H9 (cell line): ENCODE results near the gene EVL. TPM values are rescaled to one million over a fixed set of nuclear protein-coding genes. Genes with fewer than 3 reads are reported as not detected.

Source experiments
- DNase-seq: peaks from one replicate; pipeline ENCODE4 v3.0.0-alpha.2; 2017
- H2AFZ ChIP-seq: one replicate; pipeline ENCODE4 v1.6.1; 2013; ENCODE audit warnings: mild to moderate bottlenecking, low read length, control low read depth, moderate library complexity
- H2AK5ac ChIP-seq: 2 replicates; pipeline ENCODE4 v1.6.1; 2013; ENCODE audit warnings: low read length, control low read depth, mixed read lengths; ENCODE audit not compliant: insufficient read length
- H2BK120ac ChIP-seq: one replicate; pipeline ENCODE4 v1.6.1; 2013; ENCODE audit warnings: low read depth, mild to moderate bottlenecking, low read length, control low read depth, inconsistent platforms; ENCODE audit not compliant: poor library complexity, severe bottlenecking
- H2BK12ac ChIP-seq: 2 replicates; pipeline ENCODE4 v1.6.1; 2013; ENCODE audit warnings: low read length, control low read depth, mixed read lengths, low read depth; ENCODE audit not compliant: insufficient read length
- H2BK15ac ChIP-seq: 2 replicates; pipeline ENCODE4 v1.6.1; 2013; ENCODE audit warnings: low read depth, low read length, control low read depth
- H2BK20ac ChIP-seq: one replicate; pipeline ENCODE4 v1.6.1; 2013; ENCODE audit warnings: low read depth, mild to moderate bottlenecking, low read length, control low read depth, inconsistent platforms; ENCODE audit not compliant: poor library complexity, severe bottlenecking
- H2BK5ac ChIP-seq: 2 replicates; pipeline ENCODE4 v1.6.1; 2013; ENCODE audit warnings: low read length, control low read depth, mixed read lengths; ENCODE audit not compliant: insufficient read length
- H3K14ac ChIP-seq: 2 replicates; pipeline ENCODE4 v1.6.1; 2013; ENCODE audit warnings: low read length, control low read depth; ENCODE audit not compliant: insufficient read depth
- H3K18ac ChIP-seq: 2 replicates; pipeline ENCODE4 v1.6.1; 2013; ENCODE audit warnings: low read depth, mild to moderate bottlenecking, mixed read lengths, low read length, control low read depth; ENCODE audit not compliant: insufficient read length
- H3K23ac ChIP-seq: 2 replicates; pipeline ENCODE4 v1.6.1; 2013; ENCODE audit warnings: low read length, control low read depth, mixed read lengths, low read depth; ENCODE audit not compliant: insufficient read length
- H3K23me2 ChIP-seq: 2 replicates; pipeline ENCODE4 v1.6.1; 2013; ENCODE audit warnings: low read depth, mild to moderate bottlenecking, mixed read lengths, low read length, control low read depth; ENCODE audit not compliant: insufficient read length, poor library complexity, severe bottlenecking
- H3K27ac ChIP-seq: 2 replicates; pipeline ENCODE4 v1.5.1; 2013; ENCODE audit warnings: low read length, control low read depth, mixed read lengths, low read depth; ENCODE audit not compliant: insufficient read length
- H3K27me3 ChIP-seq: 2 replicates; pipeline ENCODE4 v1.6.1; 2013; ENCODE audit warnings: low read length, control low read depth, inconsistent platforms; ENCODE audit not compliant: insufficient read depth
- H3K4ac ChIP-seq: 2 replicates; pipeline ENCODE4 v1.6.1; 2013; ENCODE audit warnings: low read depth, mild to moderate bottlenecking, control low read depth, inconsistent platforms, low read length, moderate library complexity
- H3K4me1 ChIP-seq: 2 replicates; pipeline ENCODE4 v1.6.1; 2013; ENCODE audit warnings: low read length, control low read depth, inconsistent platforms; ENCODE audit not compliant: insufficient read depth
- H3K4me2 ChIP-seq: 2 replicates; pipeline ENCODE4 v1.6.1; 2013; ENCODE audit warnings: low read length, control low read depth, mixed read lengths; ENCODE audit not compliant: insufficient read length, insufficient read depth
- H3K56ac ChIP-seq: 2 replicates; pipeline ENCODE4 v1.6.1; 2013; ENCODE audit warnings: low read depth, mild to moderate bottlenecking, mixed read lengths, low read length, control low read depth; ENCODE audit not compliant: insufficient read length
- H3K79me1 ChIP-seq: 2 replicates; pipeline ENCODE4 v1.6.1; 2013; ENCODE audit warnings: low read depth, mild to moderate bottlenecking, moderate library complexity, low read length, control low read depth, inconsistent platforms; ENCODE audit not compliant: insufficient read depth, poor library complexity, severe bottlenecking
- H3K79me2 ChIP-seq: 2 replicates; pipeline ENCODE4 v1.6.1; 2013; ENCODE audit warnings: low read length, control low read depth, inconsistent platforms; ENCODE audit not compliant: insufficient read depth
- H3K9ac ChIP-seq: 2 replicates; pipeline ENCODE4 v1.6.1; 2013; ENCODE audit warnings: low read length, control low read depth, mixed read lengths; ENCODE audit not compliant: insufficient read length; ENCODE audit errors: extremely low read depth
- H3K9me3 ChIP-seq: one replicate; pipeline ENCODE4 v1.6.1; 2013; ENCODE audit warnings: low read depth, low read length, inconsistent platforms; ENCODE audit not compliant: control insufficient read depth
- H3T11ph ChIP-seq: one replicate; pipeline ENCODE4 v1.6.1; 2013; ENCODE audit warnings: mild to moderate bottlenecking, low read length, control low read depth, inconsistent platforms
- H4K20me1 ChIP-seq: one replicate; pipeline ENCODE4 v1.6.1; 2013; ENCODE audit not compliant: control insufficient read depth, insufficient read length, insufficient read depth
- H4K5ac ChIP-seq: 2 replicates; pipeline ENCODE4 v1.6.1; 2013; ENCODE audit warnings: low read depth, mild to moderate bottlenecking, mixed read lengths, low read length, control low read depth; ENCODE audit not compliant: insufficient read length
- H4K8ac ChIP-seq: replicated peaks from 2 replicates; pipeline ENCODE4 v1.6.1; 2013; ENCODE audit warnings: low read length, control low read depth, mixed read lengths, low read depth; ENCODE audit not compliant: insufficient read length
- H4K91ac ChIP-seq: 2 replicates; pipeline ENCODE4 v1.6.1; 2013; ENCODE audit warnings: low read depth, mild to moderate bottlenecking, moderate library complexity, mixed read lengths, low read length, control low read depth; ENCODE audit not compliant: insufficient read length
- H3K27ac Mint-ChIP-seq, 3 experiments: 2 replicates in 2 of 3; 3 replicates in 1 of 3; pipeline ENCODE4 v1.8.0; 2020 to 2021; ENCODE audit warnings: mixed read lengths in 3 of 3, mild to moderate bottlenecking in 1 of 3, moderate library complexity in 1 of 3
- H3K27me3 Mint-ChIP-seq: 2 replicates; pipeline ENCODE4 v1.8.0; 2021; ENCODE audit warnings: low read depth, mild to moderate bottlenecking, moderate library complexity, mixed read lengths
- H3K36me3 Mint-ChIP-seq, 3 experiments: 2 replicates in 2 of 3; 3 replicates in 1 of 3; pipeline ENCODE4 v1.8.0; 2020 to 2021; ENCODE audit warnings: low read depth in 3 of 3, mixed read lengths in 3 of 3; ENCODE audit not compliant: insufficient read depth in 1 of 3
- H3K4me1 Mint-ChIP-seq, 2 experiments: 2 replicates each; pipeline ENCODE4 v1.8.0; 2020; ENCODE audit warnings: mixed read lengths in 2 of 2
- H3K4me3 Mint-ChIP-seq, 2 experiments: 2 replicates in 1 of 2; 3 replicates in 1 of 2; pipeline ENCODE4 v1.8.0; 2020 to 2021; ENCODE audit warnings: mild to moderate bottlenecking in 2 of 2, mixed read lengths in 2 of 2, moderate library complexity in 1 of 2
- H3K9me3 Mint-ChIP-seq, 2 experiments: 2 replicates in 1 of 2; 3 replicates in 1 of 2; pipeline ENCODE4 v1.8.0; 2020; ENCODE audit warnings: mild to moderate bottlenecking in 2 of 2, mixed read lengths in 2 of 2, moderate library complexity in 1 of 2
- CTCF ChIP-seq: fragments of 200-600 bp; sonication (generic); conservative IDR thresholded peaks from 3 replicates; pipeline ENCODE4 v1.8.0; 2021; ENCODE audit warnings: antibody characterized with exemption, mild to moderate bottlenecking
- WGBS: extraction: QIAGEN DNeasy Blood & Tissue Kit; methylation state at CpG from one replicate; pipeline ENCODE4 v1.1.7; 2013; ENCODE audit warnings: missing lambda C conversion rate, low lambda C conversion rate, mixed read lengths; ENCODE audit not compliant: insufficient read length; ENCODE audit errors: extremely low coverage; 5-methylcytosine and 5-hydroxymethylcytosine counted together
- total RNA-seq: library from RNA; stranded (reverse); gene quantifications from 2 replicates; pipeline ENCODE4 v1.2.1, GENCODE V29; 2021

The EVL gene
- total RNA-seq, 1 experiment from 2014 or later, result 53.2 TPM

- no peaks in the 10 kb centered on the region for H3K79me1 ChIP-seq
- H4K5ac ChIP-seq, result no peak overlapping the region
- H3K9ac ChIP-seq, result no peak overlapping the region
- H3K18ac ChIP-seq, result no peak overlapping the region
- Mint-ChIP-seq H3K4me1 (peaks cover 23 to 28% of the 10 kb centered on the region in 2 experiments), H3K27me3 (no peaks in the 10 kb centered on the region), H3K36me3 (no peaks in the 10 kb centered on the region; a peak in 1 of 7 replicates), H3K9me3 (no peaks in the 10 kb centered on the region), H3K27ac (no peak overlapping the region), H3K4me3 (no peak overlapping the region)
- H3K4ac ChIP-seq, result no peak overlapping the region
- no peak overlapping the region for H2AFZ ChIP-seq
- no peaks in the 10 kb centered on the region for H3K9me3 ChIP-seq
- no peak overlapping the region for H3K14ac ChIP-seq
- no peak overlapping the region for H3K4me2 ChIP-seq
- no peak overlapping the region for H2AK5ac ChIP-seq
- H2BK15ac ChIP-seq, result no peak overlapping the region
- no peak overlapping the region for H2BK20ac ChIP-seq
- H3K27me3 ChIP-seq, result no peaks in the 10 kb centered on the region
- no peak overlapping the region for H2BK12ac ChIP-seq
- no peak overlapping the region for H3K27ac ChIP-seq
- H3K23me2 ChIP-seq, result no peaks in the 10 kb centered on the region
- DNase-seq, result no peak
- no CpG with 5 or more reads among the region's 6 CpGs for WGBS
- H4K8ac ChIP-seq, result no peak overlapping the region
- peaks cover 2% of the 10 kb centered on the region for H4K20me1 ChIP-seq
- H3K79me2 ChIP-seq, result no peaks in the 10 kb centered on the region
- no peak overlapping the region for H3T11ph ChIP-seq
- H2BK5ac ChIP-seq, result no peak overlapping the region
- H3K4me1 ChIP-seq, result no peaks in the 10 kb centered on the region
- no peak overlapping the region for H2BK120ac ChIP-seq
- TF ChIP-seq CTCF, result no peak
- H3K56ac ChIP-seq, result no peak overlapping the region
- no peak overlapping the region for H4K91ac ChIP-seq
- no peak overlapping the region for H3K23ac ChIP-seq
These were observed 45.6 kb downstream of the EVL start for GRCh38 chr14:100110816-100111215.
